SU-DHL-6 (cell line): ENCODE measurements around the gene DUOXA1.

Experiments
- CTCF ChIP-seq: fragments of 200-600 bp; sonication (generic); IDR thresholded peaks from one replicate; pipeline ENCODE4 v1.5.1; 2017; ENCODE audit warnings: antibody characterized with exemption, mild to moderate bottlenecking, low read length, moderate library complexity; ENCODE audit not compliant: insufficient read depth, poor library complexity, severe bottlenecking
- EZH2phosphoT487 ChIP-seq: fragments of 200-600 bp; sonication (generic), shearing (Covaris generic); conservative IDR thresholded peaks from 2 replicates; pipeline ENCODE4 v1.6.1; 2018; ENCODE audit warnings: mild to moderate bottlenecking, antibody characterized with exemption, low read length, moderate library complexity, mixed read lengths

GRCh38 chr15:45143946-45144345 lies 14.3 kb upstream of the DUOXA1 start:
- TF ChIP-seq CTCF (no peak), EZH2phosphoT487 (no peak)
